Naive B cell (primary cell): ENCODE measurements around the gene MRPL22. TPM values are rescaled to one million over a fixed set of nuclear protein-coding genes. Genes with fewer than 3 reads are reported as not detected.
"Not testable (repeated sequence)": the region's sequence is repeated elsewhere in the genome, so short reads cannot be mapped to it uniquely, and the experiment has no call there.

Experiments used
- ATAC-seq, 2 donors: fragments of 150-1000 bp; cut with Tn5 transposase; 2 replicates each; pipeline ENCODE4 v1.10.0; 2021; ENCODE audit warnings: low read depth in 2 of 2, mild to moderate bottlenecking in 2 of 2, moderate library complexity in 2 of 2
- DNase-seq: peaks from one replicate; pipeline ENCODE4 v3.0.0; 2022
- H3K27ac Mint-ChIP-seq, 6 donors: one replicate each; pipeline ENCODE4 v1.8.0; 2020 to 2022; ENCODE audit warnings: mild to moderate bottlenecking in 6 of 6, mixed read lengths in 6 of 6, moderate library complexity in 5 of 6, inconsistent platforms in 2 of 6
- H3K27me3 Mint-ChIP-seq, 3 donors: one replicate each; pipeline ENCODE4 v1.8.0; 2021 to 2022; ENCODE audit warnings: mixed read lengths in 3 of 3, mild to moderate bottlenecking in 1 of 3
- H3K36me3 Mint-ChIP-seq, 2 donors: one replicate each; pipeline ENCODE4 v1.8.0; 2020 to 2022; ENCODE audit warnings: mixed read lengths in 2 of 2, inconsistent platforms in 1 of 2, mild to moderate bottlenecking in 1 of 2
- H3K4me1 Mint-ChIP-seq, 3 donors: one replicate each; pipeline ENCODE4 v1.8.0; 2020 to 2022; ENCODE audit warnings: mixed read lengths in 3 of 3, inconsistent platforms in 1 of 3, mild to moderate bottlenecking in 1 of 3, moderate library complexity in 1 of 3
- H3K4me3 Mint-ChIP-seq, 8 donors: one replicate each; pipeline ENCODE4 v1.8.0; 2020 to 2022; ENCODE audit warnings: mild to moderate bottlenecking in 8 of 8, mixed read lengths in 8 of 8, moderate library complexity in 8 of 8, inconsistent platforms in 2 of 8
- H3K9me3 Mint-ChIP-seq, 7 donors: one replicate each; pipeline ENCODE4 v1.8.0; 2020 to 2022; ENCODE audit warnings: mixed read lengths in 7 of 7, mild to moderate bottlenecking in 5 of 7, inconsistent platforms in 2 of 7, moderate library complexity in 1 of 7
- polyA plus RNA-seq, 6 donors: library from polyadenylated mRNA; unstranded; fragments of 300-500 nt; fragmentation: Illumina TruSeq; gene quantifications; one replicate each; pipeline ENCODE4 v1.2.3, GENCODE V29; 2021; ENCODE audit warnings: low read depth in 6 of 6

MRPL22 gene
- polyA plus RNA-seq, 6 donors from 2014 or later = 77.2 to 107 (median 86.9) TPM

- H3K9me3 Mint-ChIP-seq = no peaks in the 10 kb centered on the region
- ATAC-seq = no peak
- DNase-seq = no peak
- H3K4me3 Mint-ChIP-seq = no peak overlapping the region
- no peak overlapping the region for H3K27ac Mint-ChIP-seq
- H3K4me1 Mint-ChIP-seq = no peaks in the 10 kb centered on the region
- H3K36me3 Mint-ChIP-seq = peaks cover 16 to 35% of the 10 kb centered on the region in 2 donors
- no peaks in the 10 kb centered on the region for H3K27me3 Mint-ChIP-seq
Measured at GRCh38 chr5:154923441-154924430, 17.1 kb upstream of the MRPL22 start.

DNA sequence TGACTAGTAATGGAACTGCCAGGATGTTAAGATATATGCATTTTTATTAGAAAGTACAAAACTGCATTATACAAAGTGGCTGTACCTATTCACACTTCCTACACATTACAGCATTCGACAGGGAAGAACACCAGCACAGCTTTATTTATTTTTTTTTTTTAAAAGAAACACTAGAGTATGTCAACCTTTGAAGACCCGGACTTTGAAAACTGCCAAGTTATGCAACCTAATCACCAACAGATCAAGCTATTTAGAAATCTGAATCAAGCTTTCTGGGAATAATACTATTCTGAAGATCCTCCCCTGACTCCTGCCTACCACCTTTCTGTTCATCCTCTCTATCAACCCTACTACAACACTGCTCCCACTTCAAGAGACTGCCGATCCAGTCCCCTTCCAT, 7.3 kb upstream of the MRPL22 start:
- Mint-ChIP-seq H3K27ac (peak overlapping the region in 1 of 6 donors; percentile 11), H3K4me3 (peak overlapping the region in 1 of 8 donors; percentile 18), H3K4me1 (peaks cover 22 to 30% (median 25%) of the 10 kb centered on the region in 3 donors), H3K36me3 (peaks cover 20 to 22% of the 10 kb centered on the region in 2 donors), H3K9me3 (no peaks in the 10 kb centered on the region), H3K27me3 (no peaks in the 10 kb centered on the region)
- DNase-seq = no peak
- no peak for ATAC-seq

GRCh38 chr5:154934881-154935280, 6.0 kb upstream of the MRPL22 start:
- ATAC-seq = no peak
- H3K27me3 Mint-ChIP-seq = no peaks in the 10 kb centered on the region
- peaks cover 16 to 20% of the 10 kb centered on the region in 2 donors for H3K36me3 Mint-ChIP-seq
- H3K9me3 Mint-ChIP-seq = no peaks in the 10 kb centered on the region
- H3K27ac Mint-ChIP-seq = peak overlapping the region in 1 of 6 donors; percentile 18
- H3K4me1 Mint-ChIP-seq = peaks cover 25 to 37% (median 28%) of the 10 kb centered on the region in 3 donors
- peak overlapping the region in 1 of 8 donors; percentile 95 for H3K4me3 Mint-ChIP-seq
- no peak for DNase-seq

GRCh38 chr5:154937186-154937717, 3.6 kb upstream of the MRPL22 start:
- H3K4me1 Mint-ChIP-seq = peaks cover 36 to 51% (median 40%) of the 10 kb centered on the region in 3 donors
- DNase-seq (no peak), ATAC-seq (no peak)
- H3K9me3 Mint-ChIP-seq = no peaks in the 10 kb centered on the region
- no peaks in the 10 kb centered on the region for H3K27me3 Mint-ChIP-seq
- peak overlapping the region; percentile 84 to 95 (median 93) for H3K4me3 Mint-ChIP-seq
- H3K27ac Mint-ChIP-seq = peak overlapping the region; percentile 47 to 92 (median 78)
- H3K36me3 Mint-ChIP-seq = peaks cover 10% of the 10 kb centered on the region in 2 donors

GRCh38 chr5:154937718-154938466, 3.0 kb upstream of the MRPL22 start, which contains the start of gene GEMIN5:
Gene GEMIN5, minus strand, starts transcription at chr5:154938211. Its CDS starts 78 bp downstream, at chr5:154938133.
- no peaks in the 10 kb centered on the region for H3K9me3 Mint-ChIP-seq
- DNase-seq = peak; percentile 77
- peak; percentile 80 for ATAC-seq
- H3K27me3 Mint-ChIP-seq = no peaks in the 10 kb centered on the region
- H3K4me3 Mint-ChIP-seq = peak within 1 kb of the TSS; percentile 88 to 100 (median 95)
- H3K4me1 Mint-ChIP-seq = peaks cover 42 to 57% (median 45%) of the 10 kb centered on the region in 3 donors
- peak within 1 kb of the TSS; percentile 47 to 92 (median 80) for H3K27ac Mint-ChIP-seq
- peaks cover 10% of the 10 kb centered on the region in 2 donors for H3K36me3 Mint-ChIP-seq

DNA sequence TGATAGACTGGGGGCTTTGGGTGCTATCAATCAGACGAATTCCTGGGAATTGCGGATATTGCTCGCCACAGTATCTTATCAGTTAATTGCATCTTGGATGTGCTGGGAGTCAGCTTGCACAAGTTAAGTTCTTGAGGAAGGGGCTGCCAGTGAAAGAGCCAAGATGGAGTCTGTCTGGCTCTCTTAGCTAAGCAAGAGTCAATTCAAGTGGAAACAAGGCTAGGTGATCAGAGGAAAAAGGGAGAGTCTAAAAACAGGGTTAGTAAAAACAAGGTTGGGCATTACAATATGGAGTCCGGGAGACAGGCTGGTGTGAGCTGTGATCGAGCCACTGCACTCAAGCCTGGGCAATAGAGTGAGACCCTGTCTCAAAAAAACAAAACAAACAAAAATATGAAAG, 1.5 kb upstream of the MRPL22 start:
- H3K4me1 Mint-ChIP-seq = peaks cover 44 to 60% (median 47%) of the 10 kb centered on the region in 3 donors
- peak overlapping the region; percentile 60 to 94 (median 86) for H3K27ac Mint-ChIP-seq
- H3K36me3 Mint-ChIP-seq = peaks cover 9 to 10% of the 10 kb centered on the region in 2 donors
- not testable (repeated sequence) for H3K27me3 Mint-ChIP-seq, ATAC-seq, H3K9me3 Mint-ChIP-seq, DNase-seq
- peak overlapping the region; percentile 47 to 100 (median 91) for H3K4me3 Mint-ChIP-seq

DNA sequence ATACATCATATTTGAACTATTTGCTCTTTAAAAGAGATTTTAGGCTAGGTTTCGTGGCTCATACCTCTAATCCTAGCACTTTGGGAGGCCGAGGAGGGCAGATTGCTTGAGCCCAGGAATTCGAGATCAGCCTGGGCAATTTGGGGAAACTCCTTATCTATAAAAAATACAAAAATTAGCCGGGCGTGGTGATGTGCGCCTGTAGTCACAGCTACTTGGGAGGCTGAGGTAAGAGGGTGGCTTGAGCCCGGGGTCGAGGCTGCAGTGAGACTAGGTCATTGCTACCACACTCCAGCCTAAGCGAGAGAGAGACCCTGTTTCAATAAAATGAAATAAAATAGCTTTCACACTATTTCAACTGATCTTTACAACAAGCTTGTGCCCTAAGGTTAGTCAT, 500 bp upstream of the MRPL22 start:
- ATAC-seq (no peak), DNase-seq (no peak)
- Mint-ChIP-seq H3K36me3 (peaks cover 0 to under 1% of the 10 kb centered on the region in 2 donors), H3K4me3 (peak overlapping the region; percentile 88 to 100 (median 98)), H3K4me1 (peaks cover 35 to 52% (median 37%) of the 10 kb centered on the region in 3 donors), H3K27ac (peak overlapping the region; percentile 92 to 97 (median 96)), H3K27me3 (no peaks in the 10 kb centered on the region), H3K9me3 (no peaks in the 10 kb centered on the region)

DNA sequence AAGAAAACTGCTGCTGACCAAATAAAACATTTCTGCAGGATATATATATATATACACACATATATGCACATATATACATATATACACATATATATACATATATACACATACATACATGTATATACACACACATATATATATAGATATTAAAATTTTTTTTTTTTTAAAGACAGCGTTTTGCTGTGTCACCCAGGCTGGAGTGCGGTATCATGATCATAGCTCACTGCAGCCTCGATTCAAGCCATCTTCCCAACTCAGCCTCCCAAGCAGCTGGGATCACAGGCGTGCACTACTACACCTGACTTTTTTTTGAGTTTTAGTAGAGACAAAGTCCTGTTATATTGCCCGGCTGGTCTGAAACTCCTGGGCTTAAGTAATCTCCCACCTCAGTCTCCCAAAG, 2.7 kb downstream of the MRPL22 start:
- DNase-seq (no peak), ATAC-seq (no peak)
- Mint-ChIP-seq H3K4me1 (peaks cover 26 to 34% (median 32%) of the 10 kb centered on the region in 3 donors), H3K27ac (no peak overlapping the region), H3K27me3 (no peaks in the 10 kb centered on the region), H3K4me3 (peak overlapping the region in 3 of 8 donors; percentile 35 to 86 (median 43)), H3K36me3 (no peaks in the 10 kb centered on the region), H3K9me3 (no peaks in the 10 kb centered on the region)

GRCh38 chr5:154944716-154945115, 3.8 kb downstream of the MRPL22 start:
- Mint-ChIP-seq H3K36me3 (no peaks in the 10 kb centered on the region), H3K4me3 (no peak overlapping the region), H3K27ac (no peak overlapping the region), H3K27me3 (no peaks in the 10 kb centered on the region), H3K9me3 (no peaks in the 10 kb centered on the region), H3K4me1 (peaks cover 30 to 38% (median 35%) of the 10 kb centered on the region in 3 donors)
- ATAC-seq (no peak), DNase-seq (no peak)

GRCh38 chr5:154945695-154946301, 4.9 kb downstream of the MRPL22 start:
- no peaks in the 10 kb centered on the region for H3K36me3 Mint-ChIP-seq
- ATAC-seq = no peak

GRCh38 chr5:154947778-154948177, 6.9 kb downstream of the MRPL22 start:
- Mint-ChIP-seq H3K4me1 (peaks cover 17 to 31% (median 23%) of the 10 kb centered on the region in 3 donors), H3K36me3 (no peaks in the 10 kb centered on the region), H3K4me3 (no peak overlapping the region), H3K27ac (peak overlapping the region in 1 of 6 donors; percentile 62), H3K27me3 (no peaks in the 10 kb centered on the region), H3K9me3 (no peaks in the 10 kb centered on the region)
- no peak for DNase-seq
- ATAC-seq = no peak

More at GRCh38 chr5:154945695-154946301, 4.9 kb downstream of the MRPL22 start:
- H3K27me3 Mint-ChIP-seq = no peaks in the 10 kb centered on the region
- peak overlapping the region in 3 of 6 donors; percentile 7 to 71 (median 50) for H3K27ac Mint-ChIP-seq
- no peak for DNase-seq
- H3K4me3 Mint-ChIP-seq = no peak overlapping the region
- H3K4me1 Mint-ChIP-seq = peaks cover 26 to 46% (median 37%) of the 10 kb centered on the region in 3 donors
- H3K9me3 Mint-ChIP-seq = no peaks in the 10 kb centered on the region

DNA sequence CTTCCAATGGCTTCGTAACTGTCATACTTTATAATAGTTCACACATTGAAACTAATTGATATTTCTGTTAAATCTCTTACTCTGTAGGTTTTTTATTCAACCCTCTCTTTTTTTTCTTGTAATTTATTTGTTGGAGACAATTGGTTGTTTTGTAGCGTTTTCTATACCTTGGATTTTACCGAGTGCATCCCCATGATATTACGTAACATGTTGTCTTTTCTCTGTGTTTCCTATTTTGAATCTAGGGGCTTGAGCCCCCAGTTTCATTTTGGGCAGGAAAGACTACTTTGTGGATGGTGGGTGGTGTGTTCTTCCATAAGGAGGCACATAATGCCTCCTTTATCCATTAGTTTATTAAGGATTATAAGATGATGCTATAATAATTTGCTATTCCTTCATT, 7.4 kb downstream of the MRPL22 start:
- DNase-seq (no peak), ATAC-seq (no peak)
- H3K4me3 Mint-ChIP-seq = no peak overlapping the region
- no peaks in the 10 kb centered on the region for H3K9me3 Mint-ChIP-seq
- no peaks in the 10 kb centered on the region for H3K27me3 Mint-ChIP-seq
- H3K36me3 Mint-ChIP-seq = no peaks in the 10 kb centered on the region
- H3K27ac Mint-ChIP-seq = no peak overlapping the region
- peaks cover 11 to 26% (median 20%) of the 10 kb centered on the region in 3 donors for H3K4me1 Mint-ChIP-seq
